ENCODE measurements around the gene AGAP4.
"Not testable (repeated sequence)": the region's sequence is repeated elsewhere in the genome, so short reads cannot be mapped to it uniquely, and the experiment has no call there.

The AGAP4 gene

DNA sequence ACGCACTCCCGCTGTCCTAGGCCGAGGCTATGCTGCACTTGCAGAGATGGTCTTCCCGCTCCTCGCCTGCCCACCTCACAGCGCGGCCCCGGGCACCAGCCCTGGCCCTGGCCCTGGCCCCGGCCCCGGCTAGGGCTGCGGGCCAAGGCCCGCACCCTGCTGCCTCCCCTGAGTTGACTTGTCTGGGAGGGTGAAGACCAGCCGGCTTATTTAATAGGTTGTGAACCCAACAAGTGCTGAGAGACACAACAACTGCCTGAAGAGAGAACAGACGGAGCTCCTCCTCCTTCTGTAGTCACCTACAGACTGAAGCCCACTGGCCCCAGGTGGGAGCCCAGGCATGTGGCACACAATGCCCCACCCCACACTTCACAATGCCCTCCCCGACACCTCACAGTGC is at the start of gene AGAP4:
TSS of gene AGAP4 (minus strand) at position 101 of the 400 bp plus-strand sequence. CDS start 153 bp downstream, outside the sequence.
- DNase-seq (ENCODE audit: low spot score), result not testable (repeated sequence)

GRCh38 chr10:45890721-45891120 is 43.4 kb upstream of the AGAP4 start:
- DNase-seq (ENCODE audit: low spot score), result not testable (repeated sequence)

DNA sequence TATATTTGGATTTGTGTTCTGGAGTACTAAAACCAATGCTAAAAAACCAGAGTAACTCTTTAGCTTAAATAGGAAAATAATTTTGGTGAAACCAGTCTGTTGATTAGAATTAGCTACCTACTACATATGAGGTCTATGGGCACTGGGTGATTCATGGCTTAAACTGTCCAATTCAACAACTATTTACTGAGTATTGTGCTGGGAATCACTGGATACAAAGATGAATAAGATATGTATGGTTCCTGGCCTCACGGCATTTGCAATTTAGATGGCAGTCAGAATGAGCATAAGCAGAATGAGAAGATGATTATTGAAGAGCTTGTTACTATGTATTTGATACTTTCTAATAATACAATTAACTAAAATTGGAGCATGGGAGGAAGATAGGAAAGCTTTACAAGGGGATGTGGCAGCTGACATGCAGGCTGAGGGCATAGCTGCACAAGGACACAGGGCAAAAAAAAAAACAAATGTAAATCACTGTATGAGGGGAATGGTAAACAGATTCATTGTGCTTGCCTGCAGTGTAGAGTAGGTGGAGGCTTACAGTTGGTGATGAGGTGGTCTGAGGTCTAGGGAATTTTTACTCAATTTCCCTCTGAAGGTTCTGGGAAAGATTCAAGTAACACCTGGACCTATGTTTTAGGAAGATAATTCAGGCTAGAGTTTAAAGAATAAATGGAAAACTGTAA is 42.4 kb upstream of the AGAP4 start:
- DNase-seq (ENCODE audit: low spot score), result not testable (repeated sequence)

- DNase-seq (ENCODE audit: low spot score), result not testable (repeated sequence)
Measured at GRCh38 chr10:45882880-45883279, 35.6 kb upstream of the AGAP4 start.

DNA sequence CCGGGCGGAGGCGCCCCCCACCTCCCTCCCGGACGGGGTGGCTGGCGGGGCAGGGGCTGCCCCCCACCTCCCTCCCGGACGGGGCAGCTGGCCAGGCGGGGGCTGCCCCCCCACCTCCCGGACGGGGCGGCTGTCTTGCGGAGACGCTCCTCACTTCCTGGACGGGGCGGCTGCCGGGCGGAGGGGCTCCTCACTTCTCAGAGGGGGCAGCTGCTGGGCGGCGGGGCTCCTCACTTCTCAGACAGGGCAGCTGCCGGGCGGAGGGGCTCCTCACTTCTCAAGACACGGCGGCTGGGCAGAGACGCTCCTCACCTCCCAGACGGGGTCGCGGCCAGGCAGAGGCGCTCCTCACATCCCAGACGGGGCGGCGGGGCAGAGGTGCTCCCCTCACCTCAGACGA is 18.1 kb upstream of the AGAP4 start:
- not testable (repeated sequence) for DNase-seq (ENCODE audit: low spot score)

DNA sequence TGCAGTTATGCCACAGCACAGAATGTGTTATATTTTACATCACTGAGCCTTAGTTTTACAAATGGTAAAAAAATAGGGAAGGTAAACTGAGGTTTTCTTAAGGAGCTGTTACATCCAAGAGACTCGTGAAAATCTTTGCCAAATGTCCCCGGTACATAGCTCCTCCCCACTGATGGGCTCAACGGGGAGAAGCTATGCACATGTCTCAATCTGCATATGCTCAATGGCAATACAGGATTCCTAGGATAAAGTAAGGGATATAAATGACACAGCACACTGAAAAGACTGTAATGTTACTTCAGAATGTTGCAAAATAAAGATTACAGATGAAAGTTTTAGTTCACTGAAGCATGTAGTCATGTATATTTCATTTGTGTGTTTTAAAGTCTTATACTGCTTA is 17.0 kb upstream of the AGAP4 start:
- not testable (repeated sequence) for DNase-seq (ENCODE audit: low spot score)

DNA sequence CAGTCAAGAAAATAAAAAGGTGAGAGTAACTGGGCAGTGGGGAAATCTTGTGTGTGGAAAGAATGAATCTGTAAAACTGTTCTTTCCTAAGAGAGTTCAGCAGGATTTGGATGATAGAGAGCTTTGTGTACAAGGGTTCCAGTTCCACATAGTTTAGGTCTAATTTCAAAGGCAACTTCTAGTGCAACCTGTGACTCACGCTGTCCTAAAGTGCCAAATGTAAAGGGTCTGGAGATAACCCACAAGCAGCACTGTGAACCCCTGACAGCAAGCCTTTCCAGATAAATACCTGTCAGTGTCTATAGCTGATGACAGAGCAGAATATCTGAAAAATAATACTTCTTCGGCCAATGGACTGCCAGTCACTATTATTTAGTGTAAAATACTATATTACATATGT is 16.3 kb upstream of the AGAP4 start:
- DNase-seq (ENCODE audit: low spot score), result not testable (repeated sequence)

GRCh38 chr10:45857931-45858330 is 10.6 kb upstream of the AGAP4 start:
- not testable (repeated sequence) for DNase-seq (ENCODE audit: low spot score)

- DNase-seq (ENCODE audit: low spot score), result not testable (repeated sequence)
Measured at GRCh38 chr10:45848467-45848866, 1.2 kb upstream of the AGAP4 start.

- not testable (repeated sequence) for DNase-seq (ENCODE audit: low spot score)
Measured at GRCh38 chr10:45822918-45823317, 24.4 kb downstream of the AGAP4 start.

DNA sequence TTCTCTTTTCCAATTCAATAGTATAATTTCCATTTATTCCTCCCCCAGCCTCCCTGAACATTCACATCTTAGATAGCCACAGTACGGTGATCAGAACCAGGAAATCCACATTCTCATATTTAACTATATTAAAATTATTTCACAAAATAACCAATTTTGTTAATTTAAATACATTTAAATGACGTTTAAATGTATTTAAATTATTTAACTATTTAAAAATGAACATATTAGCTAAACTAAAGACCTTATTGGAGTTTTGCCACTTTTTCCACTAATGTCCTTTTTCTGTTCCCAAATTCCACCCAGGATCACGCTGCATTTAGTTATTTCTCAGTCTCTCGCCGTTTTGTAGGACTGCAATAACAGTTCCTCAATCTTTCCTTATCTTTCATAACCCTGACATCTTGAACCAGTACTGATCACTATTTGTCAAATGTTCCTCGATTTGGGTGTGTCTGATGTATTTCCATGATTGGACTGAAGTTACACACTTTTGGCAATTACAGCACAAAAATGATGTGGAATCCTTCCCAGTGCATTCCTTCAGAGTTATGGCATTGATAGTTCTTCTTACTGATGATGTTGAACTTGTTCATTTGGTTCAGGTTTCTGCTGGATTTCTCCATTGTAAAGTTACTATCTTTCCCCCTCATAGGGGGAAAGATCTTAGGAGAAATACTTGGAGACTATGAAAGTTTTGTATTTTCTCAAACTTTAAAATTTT is 27.0 kb downstream of the AGAP4 start:
- not testable (repeated sequence) for DNase-seq (ENCODE audit: low spot score)

- TF ChIP-seq, protein P1, sequence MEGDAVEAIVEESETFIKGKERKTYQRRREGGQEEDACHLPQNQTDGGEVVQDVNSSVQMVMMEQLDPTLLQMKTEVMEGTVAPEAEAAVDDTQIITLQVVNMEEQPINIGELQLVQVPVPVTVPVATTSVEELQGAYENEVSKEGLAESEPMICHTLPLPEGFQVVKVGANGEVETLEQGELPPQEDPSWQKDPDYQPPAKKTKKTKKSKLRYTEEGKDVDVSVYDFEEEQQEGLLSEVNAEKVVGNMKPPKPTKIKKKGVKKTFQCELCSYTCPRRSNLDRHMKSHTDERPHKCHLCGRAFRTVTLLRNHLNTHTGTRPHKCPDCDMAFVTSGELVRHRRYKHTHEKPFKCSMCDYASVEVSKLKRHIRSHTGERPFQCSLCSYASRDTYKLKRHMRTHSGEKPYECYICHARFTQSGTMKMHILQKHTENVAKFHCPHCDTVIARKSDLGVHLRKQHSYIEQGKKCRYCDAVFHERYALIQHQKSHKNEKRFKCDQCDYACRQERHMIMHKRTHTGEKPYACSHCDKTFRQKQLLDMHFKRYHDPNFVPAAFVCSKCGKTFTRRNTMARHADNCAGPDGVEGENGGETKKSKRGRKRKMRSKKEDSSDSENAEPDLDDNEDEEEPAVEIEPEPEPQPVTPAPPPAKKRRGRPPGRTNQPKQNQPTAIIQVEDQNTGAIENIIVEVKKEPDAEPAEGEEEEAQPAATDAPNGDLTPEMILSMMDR (IDR thresholded peaks at IDR 0.05; ENCODE audit: extremely low read depth, missing control alignments), result no peak
- DNase-seq (ENCODE audit: low spot score), result no peak
Measured at GRCh38 chr10:45819552-45819951, 27.7 kb downstream of the AGAP4 start.

- no peak for DNase-seq (ENCODE audit: low spot score)
- TF ChIP-seq, protein P1 (IDR thresholded peaks at IDR 0.05; ENCODE audit: extremely low read depth, missing control alignments), result no peak
Measured at GRCh38 chr10:45817912-45818311, 29.4 kb downstream of the AGAP4 start.
